GM23338 (cell line): ENCODE measurements around the gene RAD21L1. TPM values are rescaled to one million over a fixed set of nuclear protein-coding genes. Genes with fewer than 3 reads are reported as not detected.

ENCODE experiments used
- ATAC-seq: fragments of 200-7000 bp; cut with Tn5 transposase; 3 replicates; pipeline ENCODE4 v1.9.1; 2020
- DNase-seq: peaks from one replicate; pipeline ENCODE4 v3.0.0-alpha.2; 2015; ENCODE audit warnings: low spot score
- H2AFZ ChIP-seq: fragments of 200-600 bp; sonication (generic); 2 replicates; pipeline ENCODE4 v1.8.0; 2016; ENCODE audit warnings: antibody characterized with exemption, mild to moderate bottlenecking, moderate library complexity
- H3F3A ChIP-seq: fragments of 200-600 bp; sonication (generic); replicated peaks from 2 replicates; pipeline ENCODE4 v1.8.0; 2017; ENCODE audit warnings: antibody characterized with exemption, mixed run types, low read depth
- H3K27ac ChIP-seq: fragments of 200-600 bp; sonication (generic); 2 replicates; pipeline ENCODE4 v1.6.1; 2016; ENCODE audit warnings: low read depth
- H3K27me3 ChIP-seq: fragments of 200-600 bp; sonication (generic); 2 replicates; pipeline ENCODE4 v1.8.0; 2016; ENCODE audit warnings: mild to moderate bottlenecking, mixed run types, moderate library complexity; ENCODE audit not compliant: insufficient read depth
- H3K36me3 ChIP-seq: fragments of 200-600 bp; sonication (generic); 2 replicates; pipeline ENCODE4 v1.8.0; 2016; ENCODE audit warnings: mild to moderate bottlenecking; ENCODE audit not compliant: insufficient read depth
- H3K4me1 ChIP-seq: fragments of 200-600 bp; sonication (generic); 2 replicates; pipeline ENCODE4 v1.8.0; 2016; ENCODE audit warnings: mild to moderate bottlenecking, moderate library complexity; ENCODE audit not compliant: insufficient read depth
- H3K4me2 ChIP-seq: fragments of 200-600 bp; sonication (generic); 2 replicates; pipeline ENCODE4 v1.7.1; 2017; ENCODE audit warnings: mixed run types
- H3K4me3 ChIP-seq: fragments of 200-600 bp; sonication (generic); 2 replicates; pipeline ENCODE4 v1.6.1; 2016; ENCODE audit warnings: mixed run types
- H3K79me2 ChIP-seq: fragments of 200-600 bp; sonication (generic); replicated peaks from 2 replicates; pipeline ENCODE4 v1.8.0; 2017; ENCODE audit warnings: mild to moderate bottlenecking; ENCODE audit not compliant: insufficient read depth
- H3K9me2 ChIP-seq: fragments of 200-600 bp; sonication (generic); 2 replicates; pipeline ENCODE4 v1.8.0; 2017; ENCODE audit not compliant: insufficient read depth
- H4K20me1 ChIP-seq: fragments of 200-600 bp; sonication (generic); replicated peaks from 2 replicates; pipeline ENCODE4 v1.8.0; 2017; ENCODE audit warnings: mild to moderate bottlenecking; ENCODE audit not compliant: insufficient read depth
- H3K27ac Mint-ChIP-seq: 2 replicates; pipeline ENCODE4 v1.8.0; 2020; ENCODE audit warnings: inconsistent platforms, mild to moderate bottlenecking, moderate library complexity, mixed read lengths
- H3K27me3 Mint-ChIP-seq: 3 replicates; pipeline ENCODE4 v1.8.0; 2022; ENCODE audit warnings: low read depth, mild to moderate bottlenecking, moderate library complexity, mixed read lengths, inconsistent platforms; ENCODE audit not compliant: insufficient read depth, poor library complexity
- H3K36me3 Mint-ChIP-seq: 3 replicates; pipeline ENCODE4 v1.8.0; 2021; ENCODE audit warnings: low read depth, mild to moderate bottlenecking, inconsistent platforms, moderate library complexity, mixed read lengths
- H3K4me1 Mint-ChIP-seq: 3 replicates; pipeline ENCODE4 v1.8.0; 2020; ENCODE audit warnings: mild to moderate bottlenecking, inconsistent platforms, mixed read lengths
- H3K4me3 Mint-ChIP-seq: 3 replicates; pipeline ENCODE4 v1.8.0; 2021; ENCODE audit warnings: moderate library complexity, mild to moderate bottlenecking, inconsistent platforms, mixed read lengths
- H3K9me3 Mint-ChIP-seq: 3 replicates; pipeline ENCODE4 v1.8.0; 2020; ENCODE audit warnings: moderate library complexity, mild to moderate bottlenecking, inconsistent platforms, mixed read lengths
- CREB1 ChIP-seq: fragments of 250-450 bp; sonication (Bioruptor Pico); IDR thresholded peaks from 2 replicates; pipeline ENCODE4 v1.5.0; 2020; ENCODE audit warnings: low read depth, mild to moderate bottlenecking, moderate library complexity
- CTCF ChIP-seq, 2 experiments: fragments of 200-600 bp in 1 of 2; sonication (generic) in 1 of 2; conservative IDR thresholded peaks; 2 replicates each; pipeline versions ENCODE4 v1.5.1 to v1.6.1; 2016 to 2017; ENCODE audit warnings: antibody characterized with exemption in 2 of 2, low read depth in 2 of 2, mild to moderate bottlenecking in 2 of 2, moderate library complexity in 1 of 2
- JUNB ChIP-seq: IDR thresholded peaks from one replicate; pipeline ENCODE4 v1.6.1; 2016; ENCODE audit warnings: antibody characterized with exemption; ENCODE audit not compliant: unreplicated experiment
- NANOG ChIP-seq: IDR thresholded peaks from 2 replicates; pipeline ENCODE4 v1.6.1; 2016; ENCODE audit warnings: antibody characterized with exemption, borderline replicate concordance
- POLR2AphosphoS5 ChIP-seq: IDR thresholded peaks from 2 replicates; pipeline ENCODE4 v1.6.1; 2016; ENCODE audit warnings: antibody characterized with exemption, low read depth
- REST ChIP-seq: IDR thresholded peaks from one replicate; pipeline ENCODE4 v1.6.1; 2018; ENCODE audit warnings: antibody characterized with exemption; ENCODE audit not compliant: unreplicated experiment
- ZNF114 ChIP-seq: fragments of 250-450 bp; sonication (Bioruptor Pico); IDR thresholded peaks from 2 replicates; pipeline ENCODE4 v1.5.0; 2020; ENCODE audit warnings: mild to moderate bottlenecking, moderate library complexity
- ZNF331 ChIP-seq: fragments of 250-450 bp; sonication (Bioruptor Pico); IDR thresholded peaks from 2 replicates; pipeline ENCODE4 v1.5.0; 2020; ENCODE audit warnings: low read depth, mild to moderate bottlenecking, moderate library complexity
- ZNF462 ChIP-seq: fragments of 250-450 bp; sonication (Bioruptor Pico); IDR thresholded peaks from 2 replicates; pipeline ENCODE4 v1.5.0; 2020; ENCODE audit warnings: mild to moderate bottlenecking, moderate library complexity
- polyA plus RNA-seq: library from polyadenylated mRNA; unstranded; fragments of >200 nt; fragmentation: Nextera tagmentation; extraction: Ambion mirVana; gene quantifications from 2 replicates; pipeline ENCODE4 v1.2.1, GENCODE V29; 2016
- total RNA-seq: library from RNA; depleted of rRNA; stranded (reverse); fragments of >200 nt; shearing (Covaris generic); gene quantifications from 2 replicates; pipeline ENCODE4 v1.2.3, GENCODE V29; 2014

The RAD21L1 gene
- total and polyA plus RNA-seq, 2 experiments from 2014 or later, result 0.10 to 0.95 TPM

- peaks cover 5% of the 10 kb centered on the region for H3K27me3 Mint-ChIP-seq
- Histone ChIP-seq H4K20me1 (no peaks in the 10 kb centered on the region), H3K4me2 (no peak overlapping the region), H3K36me3 (no peaks in the 10 kb centered on the region), H3K4me3 (no peak overlapping the region), H3K9me2 (no peaks in the 10 kb centered on the region), H3K27me3 (peaks cover 15% of the 10 kb centered on the region; the same call in 1 of the 2 replicates), H3K4me1 (peaks cover 18% of the 10 kb centered on the region), H3F3A (0 out of 2 replicates have a peak, but pooled peaks cover 5% of the 10 kb centered on the region), H3K79me2 (no peaks in the 10 kb centered on the region), H2AFZ (no peak overlapping the region), H3K27ac (no peak overlapping the region)
- H3K9me3 Mint-ChIP-seq, result no peaks in the 10 kb centered on the region
- TF ChIP-seq CTCF (conservative IDR thresholded peaks at IDR 0.05; ENCODE audit: low read depth in 2 of 2), result no peak
- TF ChIP-seq JUNB, result no peak
- TF ChIP-seq POLR2AphosphoS5, result no peak
- H3K4me1 Mint-ChIP-seq, result peaks cover 12% of the 10 kb centered on the region
- no peak for DNase-seq
- no peak for ATAC-seq
- H3K27ac Mint-ChIP-seq, result no peak overlapping the region
- no peak overlapping the region for H3K4me3 Mint-ChIP-seq
- H3K36me3 Mint-ChIP-seq, result no peaks in the 10 kb centered on the region
Observed at GRCh38 chr20:1190847-1191246, 35.0 kb upstream of the RAD21L1 start.

- 0 out of 2 replicates have a peak, but pooled peaks cover 1% of the 10 kb centered on the region for H3F3A ChIP-seq
- H3K36me3 ChIP-seq, result no peaks in the 10 kb centered on the region
- H3K27ac ChIP-seq, result no peak overlapping the region
- Mint-ChIP-seq H3K36me3 (no peaks in the 10 kb centered on the region), H3K27me3 (peaks cover 2% of the 10 kb centered on the region), H3K9me3 (no peaks in the 10 kb centered on the region), H3K27ac (no peak overlapping the region), H3K4me1 (peaks cover 8% of the 10 kb centered on the region), H3K4me3 (no peak overlapping the region)
- peaks cover 11% of the 10 kb centered on the region; the same call in 1 of the 2 replicates for H3K27me3 ChIP-seq
- H3K9me2 ChIP-seq, result no peaks in the 10 kb centered on the region
- H3K79me2 ChIP-seq, result no peaks in the 10 kb centered on the region
- H3K4me3 ChIP-seq, result no peak overlapping the region
- H2AFZ ChIP-seq, result no peak overlapping the region
- H3K4me2 ChIP-seq, result no peak overlapping the region
- no peaks in the 10 kb centered on the region for H4K20me1 ChIP-seq
- TF ChIP-seq JUNB, result no peak
- TF ChIP-seq ZNF114 (CRISPR knock-in tag), result no peak
- TF ChIP-seq ZNF331 (CRISPR knock-in tag), result no peak
- no peak for TF ChIP-seq REST
- no peak for TF ChIP-seq POLR2AphosphoS5
- no peak for TF ChIP-seq NANOG
- TF ChIP-seq CREB1 (CRISPR knock-in tag), result no peak
- TF ChIP-seq ZNF462, result no peak
- DNase-seq (no peak), ATAC-seq (no peak)
- H3K4me1 ChIP-seq, result peaks cover 14% of the 10 kb centered on the region
Observed at GRCh38 chr20:1191299-1191698, 34.5 kb upstream of the RAD21L1 start.
